Tibial nerve (tissue), 4 donors: ENCODE data around the gene NUCKS1. TPM values are rescaled to one million over a fixed set of nuclear protein-coding genes. Genes with fewer than 3 reads are reported as not detected.
A peak's percentile ranks its signal among the peaks of the same experiment; 100 is the strongest.

Experiments
- DNase-seq, 2 donors: peaks; one replicate each; pipeline ENCODE4 v3.0.0-alpha.2; 2019; ENCODE audit warnings: low spot score in 2 of 2
- H3K27ac ChIP-seq, 4 donors: fragments of 200-600 bp; sonication (generic) in 3 of 4; one replicate each; pipeline ENCODE4 v1.5.1; 2017 to 2019; ENCODE audit warnings: mild to moderate bottlenecking in 1 of 4
- H3K27me3 ChIP-seq, 2 donors: fragments of 200-600 bp; sonication (generic) in 1 of 2; one replicate each; pipeline versions ENCODE4 v1.5.1 to v1.6.0; 2017 to 2019
- H3K36me3 ChIP-seq, 3 donors: fragments of 200-600 bp; sonication (generic); one replicate each; pipeline ENCODE4 v1.5.1; 2018 to 2019
- H3K4me1 ChIP-seq, 4 donors: fragments of 200-600 bp; sonication (generic) in 3 of 4; one replicate each; pipeline ENCODE4 v1.5.1; 2017 to 2019
- H3K4me3 ChIP-seq, 4 donors: fragments of 200-600 bp; sonication (generic) in 3 of 4; one replicate each; pipeline ENCODE4 v1.5.1; 2017 to 2019; ENCODE audit warnings: mild to moderate bottlenecking in 1 of 4, moderate library complexity in 1 of 4
- H3K9me3 ChIP-seq, 4 donors: fragments of 200-600 bp; sonication (generic) in 3 of 4; one replicate each; pipeline ENCODE4 v1.5.1; 2017 to 2019
- CTCF ChIP-seq, 5 experiments: fragments of 200-600 bp in 3 of 5; fragments of 450-650 bp in 2 of 5; sonication (generic) in 3 of 5; IDR thresholded peaks; one replicate each; pipeline ENCODE4 v1.5.1; 2016 to 2019; ENCODE audit warnings: antibody characterized with exemption in 5 of 5, mild to moderate bottlenecking in 3 of 5, moderate library complexity in 2 of 5
- EP300 ChIP-seq, 2 donors: sonication (generic); formaldehyde crosslinking; IDR thresholded peaks; one replicate each; pipeline ENCODE4 v1.6.1; 2017; ENCODE audit warnings: antibody characterized with exemption in 2 of 2, mild to moderate bottlenecking in 1 of 2
- POLR2A ChIP-seq, 2 donors: fragments of 450-650 bp; IDR thresholded peaks; one replicate each; pipeline ENCODE4 v1.6.1; 2017; ENCODE audit warnings: antibody characterized with exemption in 2 of 2, mild to moderate bottlenecking in 2 of 2, moderate library complexity in 2 of 2
- WGBS, 2 donors: methylation state at CpG; one replicate each; pipeline ENCODE4 v1.1.5; 2018; 5-methylcytosine and 5-hydroxymethylcytosine counted together
- total RNA-seq, 4 donors: library from RNA; depleted of rRNA; stranded (reverse); fragments of >200 nt; gene quantifications; one replicate each; pipeline ENCODE4 v1.1.0, GENCODE V29; 2016

NUCKS1 gene
- total RNA-seq, 4 donors from 2014 or later = 80.1 to 181 (median 115) TPM

- 91 to 94% methylated on average over 9 of the region's 9 CpGs for WGBS, 2 donors
- Histone ChIP-seq H3K27me3 (no peaks in the 10 kb centered on the region), H3K4me1 (peaks cover 0 to 12% (median 0%) of the 10 kb centered on the region in 4 donors), H3K9me3 (no peaks in the 10 kb centered on the region), H3K27ac (no peak overlapping the region), H3K36me3 (peaks cover 0 to 13% (median 0%) of the 10 kb centered on the region in 3 donors), H3K4me3 (no peak overlapping the region)
- TF ChIP-seq POLR2A (IDR thresholded peaks at IDR 0.05) (no peak), EP300 (IDR thresholded peaks at IDR 0.05) (no peak), CTCF (IDR thresholded peaks at IDR 0.05) (no peak)
- DNase-seq = no peak
Observed at GRCh38 chr1:205785446-205785845, 35.5 kb upstream of the NUCKS1 start.

- WGBS, 2 donors = 71 to 86% methylated on average over 4 of the region's 4 CpGs
- no peak overlapping the region for H3K4me3 ChIP-seq
- DNase-seq = peak in 1 of 2 donors; percentile 53
Observed at GRCh38 chr1:205783904-205784303, 33.9 kb upstream of the NUCKS1 start.

GRCh38 chr1:205783433-205783795 lies 33.4 kb upstream of the NUCKS1 start:
- Histone ChIP-seq H3K9me3 (no peaks in the 10 kb centered on the region), H3K27me3 (no peaks in the 10 kb centered on the region), H3K36me3 (no peaks in the 10 kb centered on the region), H3K4me3 (no peak overlapping the region), H3K4me1 (peaks cover 0 to 12% (median 0%) of the 10 kb centered on the region in 4 donors), H3K27ac (no peak overlapping the region)
- no peak for TF ChIP-seq EP300 (IDR thresholded peaks at IDR 0.05)
- TF ChIP-seq CTCF (IDR thresholded peaks at IDR 0.05) = no peak
- no peak for TF ChIP-seq POLR2A (IDR thresholded peaks at IDR 0.05)
- no peak for DNase-seq

More at GRCh38 chr1:205783904-205784303, 33.9 kb upstream of the NUCKS1 start:
- peaks cover 0 to 12% (median 0%) of the 10 kb centered on the region in 4 donors for H3K4me1 ChIP-seq
- H3K27me3 ChIP-seq = no peaks in the 10 kb centered on the region
- no peaks in the 10 kb centered on the region for H3K36me3 ChIP-seq
- H3K27ac ChIP-seq = no peak overlapping the region
- no peak for TF ChIP-seq POLR2A (IDR thresholded peaks at IDR 0.05)
- no peak for TF ChIP-seq CTCF (IDR thresholded peaks at IDR 0.05)
- TF ChIP-seq EP300 (IDR thresholded peaks at IDR 0.05) = no peak
- H3K9me3 ChIP-seq = no peaks in the 10 kb centered on the region

GRCh38 chr1:205782627-205783432 lies 32.8 kb upstream of the NUCKS1 start:
- H3K27ac ChIP-seq = no peak overlapping the region
- no peak overlapping the region for H3K4me3 ChIP-seq
- H3K27me3 ChIP-seq = no peaks in the 10 kb centered on the region
- TF ChIP-seq POLR2A (IDR thresholded peaks at IDR 0.05) = no peak
- no peak for TF ChIP-seq CTCF (IDR thresholded peaks at IDR 0.05)
- H3K9me3 ChIP-seq = no peaks in the 10 kb centered on the region
- H3K4me1 ChIP-seq = peaks cover 0 to 12% (median 0%) of the 10 kb centered on the region in 4 donors
- WGBS, 2 donors = 61 to 67% methylated on average over 4 of the region's 4 CpGs
- no peaks in the 10 kb centered on the region for H3K36me3 ChIP-seq
- no peak for DNase-seq

- Histone ChIP-seq H3K4me3 (no peak overlapping the region), H3K27me3 (no peaks in the 10 kb centered on the region), H3K9me3 (no peaks in the 10 kb centered on the region), H3K27ac (no peak overlapping the region), H3K4me1 (peaks cover 0 to 21% (median 2%) of the 10 kb centered on the region in 4 donors), H3K36me3 (no peaks in the 10 kb centered on the region)
- 81 to 91% methylated on average over 5 of the region's 5 CpGs for WGBS, 2 donors
- TF ChIP-seq POLR2A (IDR thresholded peaks at IDR 0.05) (no peak), CTCF (IDR thresholded peaks at IDR 0.05) (no peak), EP300 (IDR thresholded peaks at IDR 0.05) (no peak)
- DNase-seq = no peak
Observed at GRCh38 chr1:205780335-205780734, 30.4 kb upstream of the NUCKS1 start.
